Right atrium auricular region (tissue), 2 donors: ENCODE data around the gene TRAK1. TPM values are rescaled to one million over a fixed set of nuclear protein-coding genes. Genes with fewer than 3 reads are reported as not detected.
A peak's percentile ranks its signal among the peaks of the same experiment; 100 is the strongest.

ENCODE experiments used
- DNase-seq: peaks from one replicate; pipeline ENCODE4 v3.0.0-alpha.2; 2019; ENCODE audit warnings: low spot score
- H3K27ac ChIP-seq, 2 donors: fragments of 200-600 bp; sonication (generic); 1 replicate in 1 of 2; 2 replicates in 1 of 2; pipeline ENCODE4 v1.5.1; 2016 to 2019
- H3K27me3 ChIP-seq, 2 donors: fragments of 200-600 bp; sonication (generic); one replicate each; pipeline versions ENCODE4 v1.5.1 to v1.6.0; 2017 to 2019
- H3K36me3 ChIP-seq: fragments of 200-600 bp; sonication (generic); one replicate; pipeline ENCODE4 v1.5.1; 2016
- H3K4me1 ChIP-seq, 2 donors: fragments of 200-600 bp; sonication (generic); one replicate each; pipeline versions ENCODE4 v1.5.1 to v1.6.0; 2017 to 2019
- H3K4me3 ChIP-seq, 2 donors: fragments of 200-600 bp; sonication (generic); 1 replicate in 1 of 2; 2 replicates in 1 of 2; pipeline ENCODE4 v1.5.1; 2017 to 2019; ENCODE audit warnings: mild to moderate bottlenecking in 1 of 2, moderate library complexity in 1 of 2
- H3K9me3 ChIP-seq, 2 donors: fragments of 200-600 bp; sonication (generic); one replicate each; pipeline ENCODE4 v1.5.1; 2019
- total RNA-seq, 2 donors: library from RNA; depleted of rRNA; stranded (reverse); fragments of >200 nt; gene quantifications; one replicate each; pipeline ENCODE4 v1.1.0, GENCODE V29; 2016
- TF ChIP-seq, protein P1 (sequence below), 2 donors: fragments of 200-600 bp; sonication (generic); IDR thresholded peaks; one replicate each; pipeline ENCODE4 v1.5.1; 2019; ENCODE audit warnings: antibody characterized with exemption in 2 of 2

The TRAK1 gene
- total RNA-seq, 2 donors from 2014 or later: 172 to 259 TPM

DNA sequence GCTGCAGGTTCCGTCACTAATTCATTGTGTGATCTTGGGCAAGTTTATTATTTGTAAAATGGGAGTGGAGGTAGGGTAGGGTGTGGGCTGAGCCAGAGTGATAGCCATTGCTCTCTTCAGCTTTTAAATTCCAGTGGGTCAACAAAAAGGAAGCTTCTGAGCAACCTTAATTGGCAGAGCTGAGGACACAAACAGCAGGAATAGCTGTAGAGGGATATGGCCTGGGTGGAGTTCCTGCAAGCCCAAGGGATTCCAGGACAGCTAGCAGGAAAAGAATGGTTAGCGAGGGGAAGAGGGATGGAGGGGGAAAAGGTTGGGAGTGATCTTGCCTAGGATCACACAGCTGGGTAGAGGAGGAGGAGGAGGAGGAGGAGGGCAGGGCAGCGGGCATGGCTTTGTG, 163.4 kb downstream of the TRAK1 start:
- Histone ChIP-seq H3K27me3 (no peaks in the 10 kb centered on the region), H3K9me3 (no peaks in the 10 kb centered on the region), H3K36me3 (no peaks in the 10 kb centered on the region)

DNA sequence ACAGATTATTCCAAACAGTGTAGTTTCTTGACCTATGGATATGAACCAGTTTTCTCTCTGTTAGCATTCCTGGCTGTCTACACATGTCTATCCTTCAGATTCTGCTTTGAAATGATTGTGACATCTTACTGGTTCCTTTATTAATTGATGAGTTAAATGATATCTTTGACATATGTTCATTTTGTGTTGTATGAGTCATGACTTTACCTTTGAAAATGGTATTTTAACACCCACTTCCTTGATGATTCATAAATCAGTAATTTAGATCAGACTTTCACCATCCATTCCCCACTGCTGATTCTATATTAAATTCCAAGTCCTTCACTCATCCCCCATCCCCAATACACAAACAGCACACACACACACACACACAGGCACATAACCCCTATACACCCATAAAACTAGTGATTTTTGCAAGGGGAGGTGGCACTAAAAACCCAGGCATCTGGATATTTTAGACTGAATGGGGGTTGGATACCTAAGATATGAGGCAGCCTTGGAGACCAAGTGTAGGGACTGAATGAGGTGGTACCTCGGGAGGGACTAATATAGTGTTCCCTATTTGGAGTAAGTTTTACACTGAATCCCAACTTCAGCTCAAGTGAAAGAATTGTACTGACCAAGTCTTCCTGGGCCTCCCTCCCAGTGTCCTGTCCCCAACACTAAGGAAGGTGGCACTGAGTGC, 165.1 kb downstream of the TRAK1 start:
- Histone ChIP-seq H3K27ac (no peak overlapping the region), H3K4me3 (no peak overlapping the region), H3K9me3 (no peaks in the 10 kb centered on the region), H3K4me1 (no peaks in the 10 kb centered on the region), H3K27me3 (no peaks in the 10 kb centered on the region), H3K36me3 (no peaks in the 10 kb centered on the region)
- DNase-seq: no peak
- TF ChIP-seq, protein P1, sequence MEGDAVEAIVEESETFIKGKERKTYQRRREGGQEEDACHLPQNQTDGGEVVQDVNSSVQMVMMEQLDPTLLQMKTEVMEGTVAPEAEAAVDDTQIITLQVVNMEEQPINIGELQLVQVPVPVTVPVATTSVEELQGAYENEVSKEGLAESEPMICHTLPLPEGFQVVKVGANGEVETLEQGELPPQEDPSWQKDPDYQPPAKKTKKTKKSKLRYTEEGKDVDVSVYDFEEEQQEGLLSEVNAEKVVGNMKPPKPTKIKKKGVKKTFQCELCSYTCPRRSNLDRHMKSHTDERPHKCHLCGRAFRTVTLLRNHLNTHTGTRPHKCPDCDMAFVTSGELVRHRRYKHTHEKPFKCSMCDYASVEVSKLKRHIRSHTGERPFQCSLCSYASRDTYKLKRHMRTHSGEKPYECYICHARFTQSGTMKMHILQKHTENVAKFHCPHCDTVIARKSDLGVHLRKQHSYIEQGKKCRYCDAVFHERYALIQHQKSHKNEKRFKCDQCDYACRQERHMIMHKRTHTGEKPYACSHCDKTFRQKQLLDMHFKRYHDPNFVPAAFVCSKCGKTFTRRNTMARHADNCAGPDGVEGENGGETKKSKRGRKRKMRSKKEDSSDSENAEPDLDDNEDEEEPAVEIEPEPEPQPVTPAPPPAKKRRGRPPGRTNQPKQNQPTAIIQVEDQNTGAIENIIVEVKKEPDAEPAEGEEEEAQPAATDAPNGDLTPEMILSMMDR (IDR thresholded peaks at IDR 0.05): no peak

More for the DNA sequence above, 163.4 kb downstream of the TRAK1 start:
- Histone ChIP-seq H3K27ac (no peak overlapping the region), H3K4me1 (no peaks in the 10 kb centered on the region), H3K4me3 (no peak overlapping the region)
- no peak for DNase-seq
- TF ChIP-seq, protein P1 (IDR thresholded peaks at IDR 0.05): no peak

DNA sequence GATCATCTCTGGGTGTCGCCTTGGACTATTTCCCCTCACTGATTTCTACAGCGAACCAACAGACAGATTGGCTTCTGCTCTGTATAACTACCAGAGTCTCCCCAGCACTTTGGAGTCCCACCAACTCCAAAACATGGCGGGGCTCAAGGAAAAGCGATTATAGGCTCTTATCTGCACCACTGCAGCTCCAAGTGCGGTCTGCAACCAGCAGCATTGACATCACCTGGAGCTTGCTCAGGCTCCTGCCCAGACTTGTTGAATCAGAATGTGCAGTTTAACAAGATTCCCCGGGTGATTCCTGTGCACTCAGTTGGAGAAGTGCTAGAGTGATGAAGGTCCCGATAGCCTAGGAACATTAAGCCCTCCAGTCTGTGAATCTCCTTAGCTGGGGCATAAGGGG, 165.8 kb downstream of the TRAK1 start:
- no peaks in the 10 kb centered on the region for H3K4me1 ChIP-seq
- no peaks in the 10 kb centered on the region for H3K9me3 ChIP-seq
- no peaks in the 10 kb centered on the region for H3K27me3 ChIP-seq
- DNase-seq: no peak
- no peaks in the 10 kb centered on the region for H3K36me3 ChIP-seq
- no peak overlapping the region for H3K27ac ChIP-seq
- TF ChIP-seq, protein P1 (IDR thresholded peaks at IDR 0.05): no peak
- H3K4me3 ChIP-seq: no peak overlapping the region

DNA sequence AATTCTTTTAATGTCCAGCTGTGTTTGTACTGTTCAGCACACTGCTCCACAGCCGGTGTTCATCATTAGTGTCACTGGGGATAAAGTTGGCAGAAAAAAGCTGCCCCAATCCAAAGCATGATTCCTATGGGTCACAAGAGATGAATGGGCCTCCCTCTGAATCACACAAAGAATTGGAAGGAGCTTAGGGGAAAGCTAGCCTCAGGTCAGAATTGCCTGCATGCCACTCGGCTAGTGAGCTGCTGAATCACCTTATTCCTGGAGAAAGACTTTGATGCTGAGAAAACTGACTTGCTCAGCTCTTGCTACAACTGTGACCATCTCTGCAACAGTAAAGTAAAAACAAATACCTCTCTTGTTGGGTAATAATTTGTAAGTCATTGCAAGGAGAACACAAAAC, 171.4 kb downstream of the TRAK1 start:
- Histone ChIP-seq H3K4me1 (peaks cover 0 to 23% of the 10 kb centered on the region in 2 donors), H3K27ac (no peak overlapping the region), H3K27me3 (peaks cover 15 to 17% of the 10 kb centered on the region in 2 donors), H3K4me3 (no peak overlapping the region), H3K9me3 (no peaks in the 10 kb centered on the region), H3K36me3 (no peaks in the 10 kb centered on the region)
- DNase-seq: no peak
- TF ChIP-seq, protein P1 (IDR thresholded peaks at IDR 0.05): no peak

DNA sequence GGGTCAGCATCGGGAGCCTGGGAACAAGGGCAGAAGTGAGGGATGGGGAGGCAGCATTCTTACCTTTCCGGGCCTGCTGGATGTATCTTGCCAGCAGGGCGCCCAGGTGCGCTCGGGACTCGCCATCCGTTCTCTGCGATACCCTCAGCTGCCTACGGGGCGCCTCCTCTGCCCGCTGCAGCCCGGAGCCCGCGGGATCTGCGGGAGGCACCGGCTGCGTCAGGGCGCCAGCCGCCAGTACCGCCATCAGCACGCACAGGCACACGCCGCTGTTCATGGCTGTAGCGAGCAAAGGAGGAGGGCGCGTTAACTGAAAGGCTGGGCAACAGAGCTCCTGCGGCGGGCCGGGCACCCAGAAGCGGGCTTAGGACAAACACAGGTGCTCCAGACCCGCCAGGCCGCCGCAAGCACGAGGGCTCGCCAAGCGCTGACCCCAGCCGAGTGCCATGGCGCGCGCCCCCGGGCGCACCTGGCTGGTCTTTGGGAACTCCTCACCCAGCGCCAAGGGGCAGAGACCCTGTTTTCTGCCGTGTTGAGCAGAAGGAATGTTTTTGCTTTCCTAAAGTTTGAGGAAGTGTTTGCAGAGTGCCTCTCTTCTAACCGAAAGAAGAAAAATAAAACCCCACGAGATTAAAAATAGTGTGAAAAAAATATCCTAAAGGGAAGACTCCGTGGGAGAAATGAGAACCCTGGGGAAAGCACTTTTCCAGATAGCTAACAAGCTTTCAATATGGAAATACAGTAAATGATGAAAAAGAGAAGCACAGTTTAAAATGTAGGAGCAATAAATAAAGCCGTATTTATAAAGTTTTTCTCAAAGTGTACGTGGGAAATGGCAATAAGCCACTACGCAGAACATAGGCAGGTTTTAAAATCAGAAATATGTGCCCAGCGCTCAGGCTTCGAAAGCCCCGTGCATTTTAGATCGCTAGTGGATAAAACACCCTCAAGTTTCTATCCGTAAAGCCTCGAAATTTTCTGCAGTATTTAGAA, 172.5 kb downstream of the TRAK1 start:
- TF ChIP-seq, protein P1 (IDR thresholded peaks at IDR 0.05): no peak
- no peak overlapping the region for H3K27ac ChIP-seq
- H3K36me3 ChIP-seq: no peaks in the 10 kb centered on the region
- no peaks in the 10 kb centered on the region for H3K9me3 ChIP-seq
- no peak for DNase-seq
- peaks cover 15 to 17% of the 10 kb centered on the region in 2 donors for H3K27me3 ChIP-seq
- peak overlapping the region in 1 of 2 donors; percentile 4 for H3K4me3 ChIP-seq
- peaks cover 0 to 23% of the 10 kb centered on the region in 2 donors for H3K4me1 ChIP-seq
